ENCODE measurements around the gene CNTD1. TPM values are rescaled to one million over a fixed set of nuclear protein-coding genes. Genes with fewer than 3 reads are reported as not detected.

CNTD1 gene
- total and polyA plus RNA-seq, 2 donors (not counting 1 experiment from before 2014, with no cell fraction given), result 0.14 to 0.66 TPM

- Histone ChIP-seq H3K36me3 (ENCODE audit: control insufficient read depth, insufficient read depth, low read length) (peaks cover 12% of the 10 kb centered on the region), H3K4me2 (ENCODE audit: extremely low read depth, insufficient read depth, low read length) (peak within 1 kb of the TSS; percentile 78), H3K27me3 (ENCODE audit: control insufficient read depth, insufficient read depth, low read length) (peaks cover 7% of the 10 kb centered on the region), H3K9ac (ENCODE audit: insufficient read depth, low read length) (peak within 1 kb of the TSS; percentile 37), H2AFZ (ENCODE audit: low read length) (peak within 1 kb of the TSS; percentile 39), H3K4me1 (ENCODE audit: control insufficient read depth, extremely low read depth, insufficient read depth, low read length) (peaks cover 19% of the 10 kb centered on the region), H3K4me3 (replicated peaks in 1 of 4; ENCODE audit: control extremely low read depth in 1 of 4, insufficient read depth in 1 of 4, low read depth in 3 of 4, low read length in 4 of 4) (peak within 1 kb of the TSS; percentile 46 to 57 (median 52)), H3K27ac (ENCODE audit: insufficient read depth, low read length) (peak within 1 kb of the TSS; percentile 27), H4K20me1 (ENCODE audit: control insufficient read depth, extremely low read depth, insufficient read depth, low read length) (no peaks in the 10 kb centered on the region), H3K79me2 (ENCODE audit: control insufficient read depth, insufficient read depth, low read length) (no peaks in the 10 kb centered on the region), H3K9me3 (ENCODE audit: control insufficient read depth, insufficient read depth, low read depth, low read length) (no peaks in the 10 kb centered on the region)
- peak; percentile 23 to 49 for DNase-seq (ENCODE audit: low read depth in 2 of 2)
- TF ChIP-seq CTCF (conservative IDR thresholded peaks at IDR 0.05 in 1 of 2, IDR thresholded peaks at IDR 0.05 in 1 of 2; ENCODE audit: low read depth in 1 of 2, low read length in 2 of 2) (no peak), EZH2 (IDR thresholded peaks at IDR 0.05; ENCODE audit: low read length, missing control alignments) (no peak)
These were observed 18.5 kb upstream of the CNTD1 start, which contains the start of gene WNK4 for GRCh38 chr17:42779936-42780850. Gene WNK4, plus strand, starts transcription at chr17:42780610. Its CDS starts 89 bp downstream, at chr17:42780699.

- Histone ChIP-seq H4K20me1 (ENCODE audit: control insufficient read depth, extremely low read depth, insufficient read depth, low read length) (no peaks in the 10 kb centered on the region), H3K9ac (ENCODE audit: insufficient read depth, low read length) (peak overlapping the region; percentile 37), H3K27me3 (ENCODE audit: control insufficient read depth, insufficient read depth, low read length) (peaks cover 10% of the 10 kb centered on the region), H3K79me2 (ENCODE audit: control insufficient read depth, insufficient read depth, low read length) (no peaks in the 10 kb centered on the region), H3K9me3 (ENCODE audit: control insufficient read depth, insufficient read depth, low read depth, low read length) (no peaks in the 10 kb centered on the region), H3K27ac (ENCODE audit: insufficient read depth, low read length) (peak overlapping the region; percentile 20), H3K4me3 (replicated peaks in 1 of 4; ENCODE audit: control extremely low read depth in 1 of 4, insufficient read depth in 1 of 4, low read depth in 3 of 4, low read length in 4 of 4) (peak overlapping the region; percentile 46 to 57 (median 52)), H3K4me1 (ENCODE audit: control insufficient read depth, extremely low read depth, insufficient read depth, low read length) (peaks cover 19% of the 10 kb centered on the region), H3K36me3 (ENCODE audit: control insufficient read depth, insufficient read depth, low read length) (peaks cover 4% of the 10 kb centered on the region), H3K4me2 (ENCODE audit: extremely low read depth, insufficient read depth, low read length) (peak overlapping the region; percentile 78), H2AFZ (ENCODE audit: low read length) (no peak overlapping the region)
- TF ChIP-seq EZH2 (IDR thresholded peaks at IDR 0.05; ENCODE audit: low read length, missing control alignments) (no peak), CTCF (conservative IDR thresholded peaks at IDR 0.05 in 1 of 2, IDR thresholded peaks at IDR 0.05 in 1 of 2; ENCODE audit: low read depth in 1 of 2, low read length in 2 of 2) (no peak)
- DNase-seq (ENCODE audit: low read depth in 2 of 2), result no peak
These were observed 17.6 kb upstream of the CNTD1 start for GRCh38 chr17:42780851-42781638.

- Histone ChIP-seq H3K79me2 (ENCODE audit: control insufficient read depth, insufficient read depth, low read length) (no peaks in the 10 kb centered on the region), H3K9me3 (ENCODE audit: control insufficient read depth, insufficient read depth, low read depth, low read length) (no peaks in the 10 kb centered on the region), H3K27me3 (ENCODE audit: control insufficient read depth, insufficient read depth, low read length) (peaks cover 10% of the 10 kb centered on the region), H3K4me1 (ENCODE audit: control insufficient read depth, extremely low read depth, insufficient read depth, low read length) (peaks cover 19% of the 10 kb centered on the region), H3K27ac (ENCODE audit: insufficient read depth, low read length) (no peak overlapping the region), H2AFZ (ENCODE audit: low read length) (no peak overlapping the region), H3K4me2 (ENCODE audit: extremely low read depth, insufficient read depth, low read length) (peak overlapping the region; percentile 78), H3K36me3 (ENCODE audit: control insufficient read depth, insufficient read depth, low read length) (peaks cover 4% of the 10 kb centered on the region), H3K4me3 (replicated peaks in 1 of 4; ENCODE audit: control extremely low read depth in 1 of 4, insufficient read depth in 1 of 4, low read depth in 3 of 4, low read length in 4 of 4) (peak overlapping the region; percentile 46 to 57 (median 52)), H3K9ac (ENCODE audit: insufficient read depth, low read length) (no peak overlapping the region), H4K20me1 (ENCODE audit: control insufficient read depth, extremely low read depth, insufficient read depth, low read length) (no peaks in the 10 kb centered on the region)
- TF ChIP-seq EZH2 (IDR thresholded peaks at IDR 0.05; ENCODE audit: low read length, missing control alignments), result peak; percentile 33
- no peak for TF ChIP-seq CTCF (conservative IDR thresholded peaks at IDR 0.05 in 1 of 2, IDR thresholded peaks at IDR 0.05 in 1 of 2; ENCODE audit: low read depth in 1 of 2, low read length in 2 of 2)
- DNase-seq (ENCODE audit: low read depth in 2 of 2), result no peak
These were observed 17.0 kb upstream of the CNTD1 start for GRCh38 chr17:42781639-42782165.

All from fibroblast of lung (primary cell).